ENCODE data around the gene POLR2C. TPM values are rescaled to one million over a fixed set of nuclear protein-coding genes. Genes with fewer than 3 reads are reported as not detected.
"Not testable (repeated sequence)": the region's sequence is repeated elsewhere in the genome, so short reads cannot be mapped to it uniquely, and the experiment has no call there.

Gene POLR2C
- total RNA-seq, 4 donors from 2014 or later, result 80.0 to 141 (median 100.0) TPM

DNA sequence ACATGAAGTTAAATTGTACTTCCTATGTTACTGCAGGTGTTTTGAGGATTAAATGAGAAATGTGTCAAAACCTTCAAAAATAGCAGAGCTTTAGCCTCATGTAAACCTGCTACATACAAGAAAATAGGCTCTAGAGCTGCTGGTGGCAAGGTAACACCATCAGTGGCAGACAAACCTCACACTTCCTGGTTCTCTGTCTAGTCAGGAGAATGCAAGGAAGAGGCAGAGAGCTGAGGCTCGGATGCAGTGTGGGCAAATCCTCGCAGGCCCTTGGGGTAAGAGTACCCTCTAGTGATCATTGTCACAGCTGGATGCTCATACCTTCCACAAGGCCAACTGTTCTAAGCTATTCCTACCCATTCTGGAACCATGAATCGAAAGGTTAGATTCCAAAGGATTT lies 29.5 kb upstream of the POLR2C start:
- Histone ChIP-seq H3K27me3 (no peaks in the 10 kb centered on the region), H3K9me3 (no peaks in the 10 kb centered on the region), H3K4me1 (no peaks in the 10 kb centered on the region), H3K27ac (no peak overlapping the region), H3K36me3 (peaks cover 8 to 100% of the 10 kb centered on the region in 2 donors), H3K4me3 (no peak overlapping the region)
- TF ChIP-seq, protein P1, sequence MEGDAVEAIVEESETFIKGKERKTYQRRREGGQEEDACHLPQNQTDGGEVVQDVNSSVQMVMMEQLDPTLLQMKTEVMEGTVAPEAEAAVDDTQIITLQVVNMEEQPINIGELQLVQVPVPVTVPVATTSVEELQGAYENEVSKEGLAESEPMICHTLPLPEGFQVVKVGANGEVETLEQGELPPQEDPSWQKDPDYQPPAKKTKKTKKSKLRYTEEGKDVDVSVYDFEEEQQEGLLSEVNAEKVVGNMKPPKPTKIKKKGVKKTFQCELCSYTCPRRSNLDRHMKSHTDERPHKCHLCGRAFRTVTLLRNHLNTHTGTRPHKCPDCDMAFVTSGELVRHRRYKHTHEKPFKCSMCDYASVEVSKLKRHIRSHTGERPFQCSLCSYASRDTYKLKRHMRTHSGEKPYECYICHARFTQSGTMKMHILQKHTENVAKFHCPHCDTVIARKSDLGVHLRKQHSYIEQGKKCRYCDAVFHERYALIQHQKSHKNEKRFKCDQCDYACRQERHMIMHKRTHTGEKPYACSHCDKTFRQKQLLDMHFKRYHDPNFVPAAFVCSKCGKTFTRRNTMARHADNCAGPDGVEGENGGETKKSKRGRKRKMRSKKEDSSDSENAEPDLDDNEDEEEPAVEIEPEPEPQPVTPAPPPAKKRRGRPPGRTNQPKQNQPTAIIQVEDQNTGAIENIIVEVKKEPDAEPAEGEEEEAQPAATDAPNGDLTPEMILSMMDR (IDR thresholded peaks at IDR 0.05), result no peak
- no peak for ATAC-seq
- 80 to 82% methylated on average over 3 of the region's 3 CpGs for WGBS, 2 donors (ENCODE audit: low coverage in 1 of 2)

GRCh38 chr16:57434003-57434402 lies 28.5 kb upstream of the POLR2C start:
- 72 to 100% methylated on average over 1 to 2 of the region's 2 CpGs for WGBS, 2 donors (ENCODE audit: low coverage in 1 of 2)
- Histone ChIP-seq H3K4me3 (no peak overlapping the region), H3K27me3 (no peaks in the 10 kb centered on the region), H3K4me1 (no peaks in the 10 kb centered on the region), H3K27ac (no peak overlapping the region), H3K36me3 (peaks cover 8 to 100% of the 10 kb centered on the region in 2 donors), H3K9me3 (no peaks in the 10 kb centered on the region)
- TF ChIP-seq, protein P1 (IDR thresholded peaks at IDR 0.05), result no peak
- TF ChIP-seq POLR2A (IDR thresholded peaks at IDR 0.05), result no peak
- TF ChIP-seq POLR2AphosphoS5 (IDR thresholded peaks at IDR 0.05), result no peak
- no peak for ATAC-seq

DNA sequence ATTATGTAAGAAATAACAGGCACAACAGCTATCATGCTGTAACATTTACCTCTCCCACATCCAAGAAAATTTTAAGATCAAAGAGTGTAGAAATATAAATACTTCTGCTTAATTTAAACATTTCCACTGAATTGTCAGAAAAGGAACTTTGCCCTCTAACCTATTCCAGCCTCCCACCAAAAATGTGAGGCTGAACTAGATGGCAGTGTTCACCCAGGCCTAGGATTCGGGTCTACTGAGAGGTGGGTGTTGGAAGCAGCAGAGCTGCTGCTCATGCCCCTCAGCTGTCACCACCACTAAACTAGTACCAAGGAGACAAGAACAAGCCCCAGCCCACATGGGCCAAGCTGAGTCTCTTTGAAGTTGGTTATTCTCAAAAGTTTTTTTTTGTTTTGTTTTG lies 26.6 kb upstream of the POLR2C start:
- Histone ChIP-seq H3K4me1 (no peaks in the 10 kb centered on the region), H3K9me3 (no peaks in the 10 kb centered on the region), H3K36me3 (peaks cover 6 to 100% of the 10 kb centered on the region in 2 donors), H3K27ac (no peak overlapping the region), H3K27me3 (no peaks in the 10 kb centered on the region), H3K4me3 (no peak overlapping the region)
- ATAC-seq, result no peak
- TF ChIP-seq EP300 (IDR thresholded peaks at IDR 0.05), result no peak
- no peak for TF ChIP-seq POLR2A (IDR thresholded peaks at IDR 0.05)
- TF ChIP-seq, protein P1 (IDR thresholded peaks at IDR 0.05), result no peak
- no peak for TF ChIP-seq POLR2AphosphoS5 (IDR thresholded peaks at IDR 0.05)
- WGBS, 2 donors (ENCODE audit: low coverage in 1 of 2), result 82% methylated on average over 1 of the region's 1 CpG; no CpG with 5 or more reads in 1 of the 2 donors

GRCh38 chr16:57439947-57440346 lies 22.5 kb upstream of the POLR2C start:
- 95 to 100% methylated on average over 7 to 8 of the region's 8 CpGs for WGBS, 2 donors (ENCODE audit: low coverage in 1 of 2)
- not testable (repeated sequence) for ATAC-seq, H3K4me3 ChIP-seq, H3K27ac ChIP-seq, H3K9me3 ChIP-seq, H3K4me1 ChIP-seq, H3K27me3 ChIP-seq
- H3K36me3 ChIP-seq, result peaks cover 0 to 58% of the 10 kb centered on the region in 2 donors

DNA sequence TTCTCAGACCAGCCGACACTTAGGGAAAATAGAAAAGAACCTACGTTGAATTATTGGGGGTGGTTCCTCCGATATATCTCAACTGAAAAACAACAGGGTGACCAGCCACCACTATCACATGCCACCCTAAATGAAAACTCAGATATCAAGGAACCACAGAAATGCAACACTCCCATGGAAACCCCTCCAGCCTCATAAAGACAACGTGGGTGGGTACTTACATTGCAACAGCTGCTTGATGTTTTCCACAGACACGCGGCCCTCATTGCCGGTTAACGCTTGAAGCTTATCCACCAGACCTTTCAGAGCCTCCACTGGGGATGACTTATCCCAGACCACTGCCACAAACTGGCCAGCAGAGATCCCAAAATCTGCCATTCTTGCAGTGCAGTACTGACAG lies 21.9 kb upstream of the POLR2C start:
- H3K27ac ChIP-seq, H3K4me1 ChIP-seq, H3K9me3 ChIP-seq, H3K4me3 ChIP-seq, H3K27me3 ChIP-seq, ATAC-seq: not testable (repeated sequence)
- H3K36me3 ChIP-seq, result peaks cover 0 to 52% of the 10 kb centered on the region in 2 donors
- WGBS, 2 donors (ENCODE audit: low coverage in 1 of 2), result 96 to 98% methylated on average over 8 of the region's 8 CpGs

DNA sequence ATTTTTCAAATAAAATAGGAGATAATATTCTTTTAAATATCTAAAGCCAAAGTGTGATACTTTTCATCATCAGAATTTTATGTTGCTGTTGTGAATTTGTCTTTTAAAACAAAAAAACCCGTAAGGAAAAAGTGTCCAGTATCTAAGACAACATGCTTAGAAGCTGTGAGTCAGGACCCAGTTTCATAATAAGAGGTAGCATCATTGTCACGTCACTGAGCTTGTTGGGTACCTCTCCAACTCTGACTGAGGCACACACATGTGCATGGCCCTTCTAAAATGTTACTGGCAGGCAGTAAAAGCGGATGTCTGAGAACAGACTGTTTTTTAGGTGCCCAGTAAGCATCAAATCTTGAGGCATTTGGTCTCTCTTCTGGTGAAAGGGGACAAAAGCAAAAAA lies 17.8 kb upstream of the POLR2C start:
- no peaks in the 10 kb centered on the region for H3K27me3 ChIP-seq
- no peak overlapping the region for H3K27ac ChIP-seq
- no peak for ATAC-seq
- H3K9me3 ChIP-seq, result no peaks in the 10 kb centered on the region
- H3K4me3 ChIP-seq, result no peak overlapping the region
- peaks cover 0 to 41% (median 12%) of the 10 kb centered on the region in 3 donors for H3K4me1 ChIP-seq
- no peak for TF ChIP-seq EP300 (IDR thresholded peaks at IDR 0.05)
- TF ChIP-seq POLR2A (IDR thresholded peaks at IDR 0.05), result no peak
- no peak for TF ChIP-seq POLR2AphosphoS5 (IDR thresholded peaks at IDR 0.05)
- TF ChIP-seq, protein P1 (IDR thresholded peaks at IDR 0.05), result no peak
- peaks cover 0 to 11% of the 10 kb centered on the region in 2 donors for H3K36me3 ChIP-seq
- 66 to 68% methylated on average over 2 to 3 of the region's 3 CpGs for WGBS, 2 donors (ENCODE audit: low coverage in 1 of 2)

All from gastroesophageal sphincter (tissue), 4 donors.